Endothelial cell of umbilical vein (primary cell): Measurements from ENCODE around the gene TBC1D14. TPM values are rescaled to one million over a fixed set of nuclear protein-coding genes. Genes with fewer than 3 reads are reported as not detected.

Experiments used
- BruUV-seq: library from RNA; stranded (reverse); fragments of 400-500 nt; replicated peaks from 2 replicates; lab custom pipeline; 2021; lab: Mats Ljungman, UMichigan
- CTCF ChIA-PET: fragments of 300-600, 350-600 bp; sonication (Branson Sonifier 250); formaldehyde crosslinking; loops from one replicate; lab custom pipeline; 2021; ENCODE audit warnings: antibody characterized with exemption, inconsistent platforms; lab: Charles Lee
- POLR2A ChIA-PET: fragments of 300-600, 350-600 bp; sonication (Branson Sonifier 250); formaldehyde crosslinking; loops from one replicate; lab custom pipeline; 2021; ENCODE audit warnings: antibody characterized with exemption, inconsistent platforms; lab: Charles Lee
- DNase-seq: peaks from one replicate; pipeline ENCODE4 v3.0.0-alpha.2; 2011; ENCODE audit warnings: low read depth, low spot score
- FAIRE-seq: peaks from 2 replicates; lab custom pipeline; 2011; peaks lifted over from hg19 to GRCh38; lab: Jason Lieb, UNC
- H2AFZ ChIP-seq: 2 replicates; pipeline ENCODE4 v1.6.0; 2012; ENCODE audit warnings: low read depth, low read length, control low read depth, inconsistent platforms
- H3K27ac ChIP-seq: 2 replicates; pipeline ENCODE4 v1.5.1; 2011; ENCODE audit warnings: low read depth, mild to moderate bottlenecking, control low read depth, low read length, moderate library complexity; ENCODE audit not compliant: insufficient read depth
- H3K27me3 ChIP-seq, 2 experiments: 2 replicates each; pipeline versions ENCODE4 v1.6.0 to v1.6.1; 2011; ENCODE audit warnings: low read length in 2 of 2, mixed read lengths in 1 of 2; ENCODE audit not compliant: control insufficient read depth in 2 of 2, insufficient read depth in 2 of 2
- H3K36me3 ChIP-seq, 2 experiments: 2 replicates in 1 of 2; 3 replicates in 1 of 2; pipeline ENCODE4 v1.5.1; 2011; ENCODE audit warnings: low read length in 2 of 2, mild to moderate bottlenecking in 1 of 2, moderate library complexity in 1 of 2; ENCODE audit not compliant: control insufficient read depth in 2 of 2, insufficient read depth in 2 of 2; ENCODE audit errors: extremely low read depth in 1 of 2
- H3K4me1 ChIP-seq: 3 replicates; pipeline ENCODE4 v1.5.1; 2011; ENCODE audit warnings: mild to moderate bottlenecking, low read length; ENCODE audit not compliant: control insufficient read depth, insufficient read depth; ENCODE audit errors: extremely low read depth
- H3K4me2 ChIP-seq: 2 replicates; pipeline ENCODE4 v1.6.1; 2011; ENCODE audit warnings: low read length, control low read depth, mixed read lengths; ENCODE audit not compliant: insufficient read depth
- H3K4me3 ChIP-seq, 3 experiments: fragments of 200-600 bp in 1 of 3; sonication (generic), shearing (Covaris generic) in 1 of 3; replicated peaks in 1 of 3; 2 replicates each; pipeline ENCODE4 v1.5.1; 2011 to 2016; ENCODE audit warnings: control low read depth in 3 of 3, low read length in 3 of 3, mild to moderate bottlenecking in 2 of 3, inconsistent platforms in 1 of 3, low read depth in 1 of 3, moderate library complexity in 1 of 3; ENCODE audit not compliant: insufficient read depth in 1 of 3
- H3K79me2 ChIP-seq: 2 replicates; pipeline ENCODE4 v1.6.0; 2012; ENCODE audit warnings: low read length, inconsistent platforms; ENCODE audit not compliant: control insufficient read depth, insufficient read depth
- H3K9ac ChIP-seq: replicated peaks from 2 replicates; pipeline ENCODE3; 2011; ENCODE audit warnings: low read length, control low read depth; ENCODE audit not compliant: insufficient read depth; ENCODE audit errors: extremely low read depth
- H3K9me1 ChIP-seq: replicated peaks from 3 replicates; pipeline ENCODE4 v1.6.0; 2011; ENCODE audit warnings: mild to moderate bottlenecking, low read length; ENCODE audit not compliant: control insufficient read depth, insufficient read depth; ENCODE audit errors: extremely low read depth
- H3K9me3 ChIP-seq: replicated peaks from 2 replicates; pipeline ENCODE4 v1.5.1; 2012; ENCODE audit warnings: low read length, inconsistent platforms; ENCODE audit not compliant: control insufficient read depth, insufficient read depth
- H4K20me1 ChIP-seq: replicated peaks from 2 replicates; pipeline ENCODE3; 2011; ENCODE audit warnings: mild to moderate bottlenecking, low read length; ENCODE audit not compliant: control insufficient read depth, insufficient read depth; ENCODE audit errors: extremely low read depth
- MYC ChIP-seq: IDR thresholded peaks from one replicate; pipeline ENCODE4 v1.6.1; 2011; ENCODE audit warnings: mild to moderate bottlenecking, low read depth, low read length
- POLR2A ChIP-seq: IDR thresholded peaks from 2 replicates; pipeline ENCODE4 v1.6.1; 2012; ENCODE audit warnings: low read depth, mild to moderate bottlenecking, control low read depth, low read length
- dilution Hi-C: fragments of 300-500 bp; cut with MboI; formaldehyde crosslinking; loops from one replicate; pipeline ENCODE4 v1.15.0; 2019; ENCODE audit warnings: low sequenced_read_pairs; ENCODE audit not compliant: extremely low pct_ligation_motif_present
- intact Hi-C: fragments of 100-400 bp; cut with micrococcal nuclease; formaldehyde crosslinking; loops from one replicate; pipeline ENCODE4 v1.10.0; 2022
- polyA plus RNA-seq, 4 experiments: library from polyadenylated mRNA; depleted of rRNA in 3 of 4; stranded (reverse) in 3 of 4; unstranded in 1 of 4; fragments of >200 nt; gene quantifications; 2 replicates each; pipeline versions ENCODE4 v1.2.1 to v1.2.3, GENCODE V29; 2011 to 2012; ENCODE audit warnings: missing spikeins in 1 of 4
- total RNA-seq: library from RNA; stranded (reverse); gene quantifications from 2 replicates; pipeline ENCODE4 v1.2.3, GENCODE V29; 2021
- TF ChIP-seq, protein P1 (sequence below), 2 donors: IDR thresholded peaks; 1 replicate in 1 of 2; 2 replicates in 1 of 2; pipeline ENCODE4 v1.5.1; 2011; ENCODE audit warnings: low read length in 2 of 2, mild to moderate bottlenecking in 2 of 2, moderate library complexity in 2 of 2, control low read depth in 1 of 2, inconsistent platforms in 1 of 2, low read depth in 1 of 2; ENCODE audit not compliant: insufficient read depth in 1 of 2; ENCODE audit errors: extremely low read depth in 1 of 2

The TBC1D14 gene
- total and polyA plus RNA-seq, 2 donors (not counting 3 experiments of a cell fraction or from before 2014, with no cell fraction given): 23.7 to 24.8 TPM

- H3K9me3 ChIP-seq: no peaks in the 10 kb centered on the region
- no peak overlapping the region for H3K27ac ChIP-seq
- peaks cover 18% of the 10 kb centered on the region for H3K4me1 ChIP-seq
- intact Hi-C loops (no loop called here), dilution Hi-C loops (no loop called here)
- TF ChIP-seq, protein P1, sequence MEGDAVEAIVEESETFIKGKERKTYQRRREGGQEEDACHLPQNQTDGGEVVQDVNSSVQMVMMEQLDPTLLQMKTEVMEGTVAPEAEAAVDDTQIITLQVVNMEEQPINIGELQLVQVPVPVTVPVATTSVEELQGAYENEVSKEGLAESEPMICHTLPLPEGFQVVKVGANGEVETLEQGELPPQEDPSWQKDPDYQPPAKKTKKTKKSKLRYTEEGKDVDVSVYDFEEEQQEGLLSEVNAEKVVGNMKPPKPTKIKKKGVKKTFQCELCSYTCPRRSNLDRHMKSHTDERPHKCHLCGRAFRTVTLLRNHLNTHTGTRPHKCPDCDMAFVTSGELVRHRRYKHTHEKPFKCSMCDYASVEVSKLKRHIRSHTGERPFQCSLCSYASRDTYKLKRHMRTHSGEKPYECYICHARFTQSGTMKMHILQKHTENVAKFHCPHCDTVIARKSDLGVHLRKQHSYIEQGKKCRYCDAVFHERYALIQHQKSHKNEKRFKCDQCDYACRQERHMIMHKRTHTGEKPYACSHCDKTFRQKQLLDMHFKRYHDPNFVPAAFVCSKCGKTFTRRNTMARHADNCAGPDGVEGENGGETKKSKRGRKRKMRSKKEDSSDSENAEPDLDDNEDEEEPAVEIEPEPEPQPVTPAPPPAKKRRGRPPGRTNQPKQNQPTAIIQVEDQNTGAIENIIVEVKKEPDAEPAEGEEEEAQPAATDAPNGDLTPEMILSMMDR (IDR thresholded peaks at IDR 0.05; ENCODE audit: extremely low read depth in 1 of 2, insufficient read depth in 1 of 2, low read depth in 1 of 2, low read length in 2 of 2): peak; percentile 51
- no peak for TF ChIP-seq POLR2A
- no peak overlapping the region for H3K9ac ChIP-seq
- DNase-seq (peak; percentile 55), FAIRE-seq (peak; percentile 49)
- ChIA-PET POLR2A (no interaction called here), CTCF (interaction anchor here (0.9 to 1.5 kb wide), 9 partner anchors 8 to 154 kb away, joined by 3 to 5 read pairs (median 3); partner anchors contain the start of gene TBC1D14)
- no peaks in the 10 kb centered on the region for H4K20me1 ChIP-seq
- no peaks in the 10 kb centered on the region for H3K36me3 ChIP-seq
- BruUV-seq: no TSS peak
- H3K79me2 ChIP-seq: no peaks in the 10 kb centered on the region
- H3K27me3 ChIP-seq: no peaks in the 10 kb centered on the region
- H3K4me2 ChIP-seq: no peak overlapping the region
- H3K4me3 ChIP-seq: no peak overlapping the region
- no peaks in the 10 kb centered on the region for H3K9me1 ChIP-seq
- H2AFZ ChIP-seq: no peak overlapping the region
Observed at GRCh38 chr4:6917461-6918271, 8.0 kb downstream of the TBC1D14 start.

DNA sequence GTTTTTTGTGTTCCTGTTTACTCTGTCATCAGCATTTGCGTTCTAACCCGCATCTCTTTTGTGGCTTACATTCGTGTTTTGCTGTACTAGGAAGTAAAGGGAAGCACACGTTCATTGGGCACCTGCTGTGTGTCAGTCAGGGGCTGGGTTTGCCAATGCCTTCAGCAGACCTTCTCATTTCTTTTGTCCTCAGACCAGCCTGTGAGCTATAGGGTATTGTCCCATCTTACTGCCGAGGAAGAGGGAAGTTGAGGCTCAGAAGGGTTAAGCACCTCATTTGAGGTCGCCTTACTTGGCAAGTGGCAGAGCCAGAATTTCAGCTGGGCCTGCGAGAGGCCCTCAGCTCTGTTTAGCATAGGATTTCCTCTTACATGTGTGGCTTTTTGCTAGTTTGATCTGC lies 8.7 kb downstream of the TBC1D14 start:
- Histone ChIP-seq H3K27me3 (no peaks in the 10 kb centered on the region), H3K36me3 (no peaks in the 10 kb centered on the region), H3K4me3 (no peak overlapping the region), H3K9me1 (no peaks in the 10 kb centered on the region), H3K9ac (no peak overlapping the region), H2AFZ (no peak overlapping the region), H3K4me2 (no peak overlapping the region), H3K79me2 (no peaks in the 10 kb centered on the region), H4K20me1 (no peaks in the 10 kb centered on the region), H3K4me1 (peaks cover 18% of the 10 kb centered on the region), H3K9me3 (no peaks in the 10 kb centered on the region), H3K27ac (no peak overlapping the region)
- no TSS peak for BruUV-seq
- FAIRE-seq: peak; percentile 48
- dilution Hi-C loops (no loop called here), intact Hi-C loops (no loop called here)
- ChIA-PET POLR2A (no interaction called here), CTCF (interaction anchor here (0.9 to 1.5 kb wide), 2 partner anchors 9 to 11 kb away, joined by 3 to 4 read pairs; partner anchors contain the start of gene TBC1D14)
- TF ChIP-seq MYC: no peak
- DNase-seq: peak; percentile 20
